NCI-H446 (cell line): Measurements from ENCODE around the gene SH3BGRL3.

Source experiments
- DNase-seq, 2 experiments: peaks; one replicate each; lab custom pipeline; 2025; lab: John Stamatoyannopoulos, UW

Gene SH3BGRL3

DNA sequence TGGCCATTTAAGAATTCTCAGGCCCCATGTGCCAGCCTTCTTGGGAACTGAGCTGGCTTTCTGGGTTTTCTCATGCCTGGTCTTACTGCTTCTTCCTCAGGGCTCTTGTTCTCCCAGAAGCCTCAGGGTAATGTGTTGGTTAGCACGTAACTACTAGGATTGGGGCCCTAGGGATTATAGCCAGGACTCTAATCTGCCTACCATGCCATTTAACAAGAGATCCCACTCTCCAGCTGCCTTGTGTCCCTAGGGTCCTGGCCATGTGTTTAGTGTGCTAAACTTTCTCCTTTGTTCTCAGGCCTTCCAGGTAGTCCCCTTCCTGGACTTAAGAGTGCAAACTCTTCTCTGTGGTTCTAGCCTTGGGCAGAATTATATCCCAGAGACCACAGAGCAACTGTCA, 2.2 kb upstream of the SH3BGRL3 start:
- DNase-seq: no peak

GRCh38 chr1:26278303-26278702, 1.6 kb upstream of the SH3BGRL3 start:
- no peak for DNase-seq

GRCh38 chr1:26278724-26279455, 996 bp upstream of the SH3BGRL3 start:
- DNase-seq: no peak

GRCh38 chr1:26280333-26281042, 602 bp downstream of the SH3BGRL3 start:
- DNase-seq: peak in 1 of 2 experiments; percentile 56

DNA sequence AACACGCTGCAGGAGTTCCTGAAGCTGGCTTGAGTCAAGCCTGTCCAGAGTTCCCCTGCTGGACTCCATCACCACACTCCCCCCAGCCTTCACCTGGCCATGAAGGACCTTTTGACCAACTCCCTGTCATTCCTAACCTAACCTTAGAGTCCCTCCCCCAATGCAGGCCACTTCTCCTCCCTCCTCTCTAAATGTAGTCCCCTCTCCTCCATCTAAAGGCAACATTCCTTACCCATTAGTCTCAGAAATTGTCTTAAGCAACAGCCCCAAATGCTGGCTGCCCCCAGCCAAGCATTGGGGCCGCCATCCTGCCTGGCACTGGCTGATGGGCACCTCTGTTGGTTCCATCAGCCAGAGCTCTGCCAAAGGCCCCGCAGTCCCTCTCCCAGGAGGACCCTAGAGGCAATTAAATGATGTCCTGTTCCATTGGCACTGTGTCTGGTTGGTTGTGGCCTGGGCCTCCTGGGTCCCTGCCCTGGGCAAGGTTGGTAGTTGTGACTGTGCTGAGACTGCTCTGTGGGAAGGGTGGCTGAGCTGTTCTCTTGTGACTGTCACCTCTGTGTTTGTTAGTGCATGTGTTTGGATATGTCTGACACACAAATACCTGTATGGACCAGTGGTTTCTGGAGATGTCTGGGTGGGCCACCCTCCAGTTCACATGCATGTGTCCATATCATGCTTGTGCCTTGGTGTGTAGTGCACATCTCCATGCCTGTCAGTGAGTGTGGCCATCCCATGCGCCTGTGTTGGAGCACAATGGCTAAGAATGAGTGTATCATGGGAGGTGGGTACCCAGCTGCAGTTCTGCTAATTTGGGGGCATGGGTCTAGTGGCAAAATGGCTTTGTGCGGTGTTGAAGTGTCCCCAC, 1.4 kb downstream of the SH3BGRL3 start:
- no peak for DNase-seq

- no peak for DNase-seq
These were observed 2.1 kb downstream of the SH3BGRL3 start for GRCh38 chr1:26281971-26282370.

- no peak for DNase-seq
These were observed 2.6 kb downstream of the SH3BGRL3 start for GRCh38 chr1:26282401-26282918.

DNA sequence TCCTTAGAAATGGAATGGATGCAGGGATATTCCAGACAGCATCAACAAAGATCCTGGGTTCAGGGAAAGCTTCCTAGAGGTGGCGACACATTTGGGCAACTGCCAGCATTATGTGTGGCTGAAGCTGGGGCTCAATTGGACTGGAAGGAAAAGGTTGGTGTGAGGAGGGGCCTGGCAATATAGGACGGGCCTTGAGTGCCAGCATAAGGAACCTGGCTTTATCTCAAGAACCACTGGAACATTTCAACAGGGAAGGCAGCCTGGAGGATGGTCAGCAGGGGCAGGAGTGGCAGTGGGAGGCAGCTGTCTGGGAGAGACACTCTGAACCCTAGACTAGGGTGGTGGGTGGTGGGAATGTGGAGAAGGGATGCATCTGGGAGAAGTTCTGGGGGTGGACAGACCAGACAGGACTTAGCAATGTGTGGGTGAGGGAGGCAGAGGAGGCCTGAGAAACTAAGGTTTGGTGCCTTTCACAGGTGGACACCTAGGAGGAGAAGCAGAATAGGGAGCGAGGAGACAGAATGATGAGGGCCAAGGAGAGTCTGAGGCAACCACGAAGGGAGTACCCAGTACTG, 3.5 kb downstream of the SH3BGRL3 start:
- DNase-seq: no peak

DNA sequence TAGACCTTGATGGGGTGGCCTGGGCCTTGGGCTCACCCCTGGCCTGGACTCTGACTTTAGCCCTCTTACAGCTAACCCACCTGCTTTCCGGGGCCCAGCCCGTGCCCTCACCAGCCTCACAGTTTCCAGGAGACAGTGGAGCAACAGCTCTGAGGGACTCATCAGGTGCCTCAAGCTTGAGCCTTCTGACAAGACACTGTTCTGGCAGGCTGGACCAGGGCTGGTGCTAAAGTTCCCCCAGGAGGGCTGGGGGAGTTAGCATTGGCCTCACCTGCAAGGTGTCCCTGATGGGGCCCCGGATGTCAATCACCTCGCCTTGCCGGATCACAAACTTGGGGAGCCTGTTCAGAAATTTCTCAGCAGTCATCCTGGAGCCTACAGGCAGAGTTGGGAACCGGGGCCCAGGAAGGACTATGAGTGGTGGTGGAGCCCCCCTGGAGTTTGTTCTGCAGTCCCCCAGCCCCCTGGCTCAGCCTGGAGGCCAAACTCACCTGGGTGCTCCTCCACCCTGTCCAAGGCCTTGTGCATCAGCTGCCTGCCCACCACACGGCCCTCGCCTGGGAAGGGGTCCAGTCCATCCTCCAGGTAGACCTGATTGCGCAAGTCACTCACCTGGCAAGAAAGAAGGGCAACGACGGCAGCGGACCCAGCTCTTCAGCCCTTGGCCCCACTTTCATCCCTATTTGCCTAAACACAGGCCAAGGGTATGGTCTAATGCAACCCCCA, 4.1 kb downstream of the SH3BGRL3 start:
- DNase-seq: no peak

- peak; percentile 13 to 63 for DNase-seq
These were observed 4.9 kb downstream of the SH3BGRL3 start for GRCh38 chr1:26284597-26285347.

DNA sequence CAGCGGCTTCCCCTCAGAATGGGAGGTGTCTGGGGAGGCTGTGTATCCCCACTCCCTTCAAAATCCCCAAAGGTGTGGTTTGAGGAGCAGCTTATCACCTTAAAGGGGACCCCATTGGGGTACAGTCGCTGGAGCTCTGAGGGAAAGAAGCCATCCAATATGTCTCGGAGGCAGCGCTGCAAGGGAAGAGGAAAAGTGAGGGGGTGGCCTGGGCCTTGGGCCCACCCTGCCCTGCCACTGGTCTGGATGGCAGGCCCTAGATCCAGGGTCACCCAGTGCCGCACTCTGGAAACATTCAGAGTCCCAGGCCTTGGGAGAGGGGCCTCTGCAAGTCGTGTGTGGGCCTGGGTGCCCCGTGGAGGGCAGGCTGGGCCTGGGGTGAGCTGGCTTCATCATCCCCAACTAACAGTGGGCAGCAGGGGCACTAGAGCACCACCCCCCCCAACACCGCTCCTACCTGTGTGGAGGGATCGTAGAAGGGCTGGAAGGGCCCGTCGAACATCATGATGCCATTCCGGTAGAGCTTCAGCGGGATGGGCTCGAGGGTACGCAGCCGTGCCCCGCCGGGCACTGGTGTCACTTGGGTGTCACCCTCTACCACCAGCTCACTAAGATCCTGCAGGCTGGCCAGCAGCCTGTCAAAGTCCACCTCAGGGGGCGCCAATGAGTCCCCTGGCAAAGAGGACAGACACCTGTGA, 5.6 kb downstream of the SH3BGRL3 start:
- peak in 1 of 2 experiments; percentile 28 for DNase-seq

DNA sequence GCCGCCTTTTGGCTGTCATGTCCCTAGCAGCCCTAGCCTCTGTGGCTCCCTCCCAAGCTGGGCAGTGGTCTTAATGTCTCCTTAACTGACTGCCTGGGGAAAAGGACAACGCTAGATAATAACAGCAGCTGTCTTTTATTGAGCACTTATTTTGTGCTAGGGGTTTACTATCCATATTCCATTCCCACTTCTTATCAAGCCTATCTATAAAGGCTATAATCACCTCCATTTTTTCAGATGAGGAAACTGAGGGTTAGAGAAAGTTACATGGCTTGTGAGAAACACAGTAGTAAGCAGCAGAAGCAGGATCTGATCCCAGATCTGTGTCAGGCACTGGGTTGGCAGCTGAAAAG, 6.2 kb downstream of the SH3BGRL3 start:
- DNase-seq: no peak

DNA sequence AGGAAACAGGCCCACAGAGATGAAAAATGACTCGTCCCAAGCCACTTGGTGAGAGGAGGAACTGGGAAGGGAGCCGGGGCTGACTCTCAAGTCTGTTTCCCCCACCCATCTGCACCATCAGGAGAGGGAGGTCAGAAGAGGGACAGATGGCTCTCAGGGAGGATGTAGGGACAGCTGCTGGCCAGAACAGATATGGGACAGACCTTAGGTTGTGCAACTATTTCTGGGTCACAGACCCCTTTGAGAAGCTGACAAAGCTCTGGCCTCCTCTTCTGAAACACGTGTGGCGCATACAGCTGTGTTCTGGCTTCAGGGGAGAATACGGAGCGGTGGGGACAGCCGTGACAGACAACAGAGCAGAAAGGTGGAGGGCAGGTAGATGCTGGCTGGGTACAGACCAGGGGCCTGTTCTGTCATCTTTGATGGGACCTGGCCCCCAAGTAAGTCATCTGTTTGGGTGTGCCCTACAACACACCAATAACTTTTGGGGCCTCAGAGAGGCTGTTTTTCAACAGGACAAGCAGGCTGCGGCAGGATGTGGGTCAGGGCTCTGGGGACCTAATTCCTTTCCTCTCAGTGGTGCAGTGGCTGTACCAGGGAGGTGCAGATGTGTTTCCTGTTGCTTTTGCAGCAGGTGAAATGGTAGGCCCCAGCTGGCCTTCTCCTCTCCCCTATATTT, 7.3 kb downstream of the SH3BGRL3 start:
- DNase-seq: no peak

- no peak for DNase-seq
These were observed 7.9 kb downstream of the SH3BGRL3 start for GRCh38 chr1:26287811-26288210.

- peak; percentile 37 to 76 for DNase-seq
These were observed 8.5 kb downstream of the SH3BGRL3 start for GRCh38 chr1:26288311-26288941.

- peak; percentile 10 to 65 for DNase-seq
These were observed 9.5 kb downstream of the SH3BGRL3 start for GRCh38 chr1:26289158-26290059.

GRCh38 chr1:26290122-26290881, 10.4 kb downstream of the SH3BGRL3 start:
- DNase-seq: no peak
